HepG2 (cell line): Measurements from ENCODE around the gene PSMC5. TPM values are rescaled to one million over a fixed set of nuclear protein-coding genes. Genes with fewer than 3 reads are reported as not detected.
A peak's percentile ranks its signal among the peaks of the same experiment; 100 is the strongest.

Experiments used
- ARNT ChIP-seq: fragments of 450-650 bp; IDR thresholded peaks from 2 replicates; pipeline ENCODE4 v1.6.1; 2017
- ATF2 ChIP-seq: sonication (generic); formaldehyde crosslinking; IDR thresholded peaks from 2 replicates; pipeline ENCODE4 v1.4.0; 2020; ENCODE audit warnings: missing genetic modification reagents
- CCAR2 ChIP-seq: fragments of 200-400 bp; formaldehyde crosslinking; optimal IDR thresholded peaks from 2 replicates; pipeline ENCODE3; 2018; ENCODE audit warnings: low read depth, mild to moderate bottlenecking, low read length, moderate library complexity
- HMG20B ChIP-seq: conservative IDR thresholded peaks from 2 replicates; pipeline ENCODE4 v1.6.1; 2016; ENCODE audit warnings: missing genetic modification reagents, missing compliant biosample characterization
- HOXA3 ChIP-seq: sonication (generic); formaldehyde crosslinking; IDR thresholded peaks from 2 replicates; pipeline ENCODE4 v1.5.0; 2020; ENCODE audit warnings: missing genetic modification reagents
- HOXA7 ChIP-seq: sonication (generic); formaldehyde crosslinking; IDR thresholded peaks from 2 replicates; pipeline ENCODE4 v1.8.1; 2022; ENCODE audit warnings: mild to moderate bottlenecking, missing genetic modification reagents, moderate library complexity
- IKZF4 ChIP-seq: sonication (generic); formaldehyde crosslinking; IDR thresholded peaks from 2 replicates; pipeline ENCODE4 v1.5.1; 2020; ENCODE audit warnings: borderline replicate concordance, mild to moderate bottlenecking, low read depth, missing genetic modification reagents; ENCODE audit errors: not compliant biosample characterization
- KLF12 ChIP-seq: sonication (generic); formaldehyde crosslinking; IDR thresholded peaks from 2 replicates; pipeline ENCODE4 v1.4.0; 2020; ENCODE audit warnings: missing genetic modification reagents, borderline replicate concordance
- MYC ChIP-seq: sonication (generic); formaldehyde crosslinking; IDR thresholded peaks from 2 replicates; pipeline ENCODE4 v1.9.0; 2021; ENCODE audit warnings: missing genetic modification reagents, borderline replicate concordance
- MZF1 ChIP-seq: sonication (generic); formaldehyde crosslinking; IDR thresholded peaks from 2 replicates; pipeline ENCODE4 v1.8.1; 2023; ENCODE audit warnings: mild to moderate bottlenecking, missing genetic modification reagents, borderline replicate concordance
- NFE2 ChIP-seq: sonication (generic); formaldehyde crosslinking; IDR thresholded peaks from 2 replicates; pipeline ENCODE4 v1.4.0; 2020; ENCODE audit warnings: missing genetic modification reagents
- NR1H2 ChIP-seq: sonication (generic); formaldehyde crosslinking; IDR thresholded peaks from 2 replicates; pipeline ENCODE4 v1.8.1; 2022; ENCODE audit warnings: low read depth, missing genetic modification reagents, borderline replicate concordance
- NR2C2 ChIP-seq: sonication (generic); formaldehyde crosslinking; IDR thresholded peaks from 2 replicates; pipeline ENCODE4 v1.4.0; 2020; ENCODE audit warnings: missing genetic modification reagents, mild to moderate bottlenecking, moderate library complexity, borderline replicate concordance
- REPIN1 ChIP-seq: sonication (generic); formaldehyde crosslinking; IDR thresholded peaks from 2 replicates; pipeline ENCODE4 v1.8.0; 2022; ENCODE audit warnings: missing genetic modification reagents, low read depth, mild to moderate bottlenecking, borderline replicate concordance
- SMAD3 ChIP-seq: sonication (generic); formaldehyde crosslinking; IDR thresholded peaks from 2 replicates; pipeline ENCODE4 v1.4.0; 2020; ENCODE audit warnings: missing genetic modification reagents
- SRY ChIP-seq: sonication (generic); formaldehyde crosslinking; IDR thresholded peaks from 2 replicates; pipeline ENCODE4 v1.8.0; 2022; ENCODE audit warnings: mild to moderate bottlenecking, missing genetic modification reagents
- TAF15 ChIP-seq: fragments of 200-400 bp; formaldehyde crosslinking; IDR thresholded peaks from one replicate; pipeline ENCODE4 v1.6.1; 2018; ENCODE audit warnings: mild to moderate bottlenecking, low read depth, low read length; ENCODE audit not compliant: poor library complexity, severe bottlenecking
- ZBTB33 ChIP-seq: sonication (generic); formaldehyde crosslinking; IDR thresholded peaks from 2 replicates; pipeline ENCODE4 v1.4.0; 2020; ENCODE audit warnings: missing genetic modification reagents
- ZKSCAN5 ChIP-seq: sonication (generic); formaldehyde crosslinking; IDR thresholded peaks from 2 replicates; pipeline ENCODE4 v1.5.1; 2020; ENCODE audit warnings: mild to moderate bottlenecking, missing genetic modification reagents
- ZNF136 ChIP-seq: sonication (generic); formaldehyde crosslinking; IDR thresholded peaks from 2 replicates; pipeline ENCODE4 v1.8.1; 2022; ENCODE audit warnings: low read depth, mild to moderate bottlenecking, moderate library complexity, missing genetic modification reagents
- ZNF230 ChIP-seq: sonication (generic); formaldehyde crosslinking; IDR thresholded peaks from 2 replicates; pipeline ENCODE4 v1.4.0; 2020; ENCODE audit warnings: mild to moderate bottlenecking, missing genetic modification reagents
- ZNF329 ChIP-seq: sonication (generic); formaldehyde crosslinking; IDR thresholded peaks from 2 replicates; pipeline ENCODE4 v1.9.0; 2021; ENCODE audit warnings: low read depth, mild to moderate bottlenecking, missing genetic modification reagents
- ZNF331 ChIP-seq: sonication (generic); formaldehyde crosslinking; IDR thresholded peaks from 2 replicates; pipeline ENCODE4 v1.4.0; 2020; ENCODE audit warnings: missing genetic modification reagents
- ZNF333 ChIP-seq: sonication (generic); formaldehyde crosslinking; IDR thresholded peaks from 2 replicates; pipeline ENCODE4 v1.4.0; 2020; ENCODE audit warnings: mild to moderate bottlenecking, missing genetic modification reagents, borderline replicate concordance
- ZNF446 ChIP-seq: sonication (generic); formaldehyde crosslinking; IDR thresholded peaks from 2 replicates; pipeline ENCODE4 v1.5.0; 2020; ENCODE audit warnings: mild to moderate bottlenecking, missing genetic modification reagents
- ZNF549 ChIP-seq: sonication (generic); formaldehyde crosslinking; IDR thresholded peaks from 2 replicates; pipeline ENCODE4 v1.5.0; 2020; ENCODE audit warnings: missing genetic modification reagents
- ZNF567 ChIP-seq: sonication (generic); formaldehyde crosslinking; IDR thresholded peaks from 2 replicates; pipeline ENCODE4 v1.8.1; 2023; ENCODE audit warnings: mild to moderate bottlenecking, missing genetic modification reagents, borderline replicate concordance
- ZNF883 ChIP-seq: sonication (generic); formaldehyde crosslinking; IDR thresholded peaks from 2 replicates; pipeline ENCODE4 v1.5.1; 2020; ENCODE audit warnings: mild to moderate bottlenecking, missing genetic modification reagents; ENCODE audit errors: not compliant biosample characterization
- polyA plus RNA-seq, 8 experiments: library from polyadenylated mRNA; depleted of rRNA in 3 of 8; stranded (reverse) in 7 of 8; unstranded in 1 of 8; fragments of >200 nt; fragmentation: Illumina TruSeq in 4 of 8; extraction: Trizol in 4 of 8; gene quantifications; 2 replicates each; pipeline versions ENCODE4 v1.2.1 to v1.2.3, GENCODE V29; 2011 to 2016; ENCODE audit warnings: low read depth in 4 of 8, missing spikeins in 1 of 8, mixed read lengths in 1 of 8; ENCODE audit not compliant: insufficient read depth in 1 of 8
- total RNA-seq, 5 experiments: library from RNA; depleted of rRNA; stranded (reverse); fragments of >200 nt; fragmentation: Illumina TruSeq; extraction: Trizol; gene quantifications; 2 replicates each; pipeline ENCODE4 v1.2.3, GENCODE V29; 2016; ENCODE audit warnings: low read depth in 1 of 5

Gene PSMC5
- total and polyA plus RNA-seq, 2 of the 13 experiments (the other 11 are each of a cell fraction or from before 2014, with no cell fraction given) = 35.3 to 128 TPM

GRCh38 chr17:63827002-63827800 is at the start of gene PSMC5, which contains the start of gene FTSJ3 (continued):
- TF ChIP-seq ZNF230 (CRISPR knock-in tag) = peak; percentile 89
- TF ChIP-seq NR1H2 (CRISPR knock-in tag) = 0 out of 2 replicates have a peak, but pooled peaks have one; percentile 42
- no peak; the same call in 1 of the 2 replicates for TF ChIP-seq REPIN1 (CRISPR knock-in tag)
- peak; percentile 92; the same call in 1 of the 2 replicates for TF ChIP-seq MZF1 (CRISPR knock-in tag)
- peak; percentile 65; the same call in 1 of the 2 replicates for TF ChIP-seq ATF2 (CRISPR knock-in tag)
- TF ChIP-seq ZNF549 (CRISPR knock-in tag) = no peak
- no peak for TF ChIP-seq ARNT
- TF ChIP-seq NR2C2 (CRISPR knock-in tag) = peak; percentile 100
- TF ChIP-seq ZNF883 (CRISPR knock-in tag) = peak; percentile 85
- TF ChIP-seq SRY (CRISPR knock-in tag) = no peak; the same call in 1 of the 2 replicates
- TF ChIP-seq CCAR2 = no peak
- peak; percentile 44; the same call in 1 of the 2 replicates for TF ChIP-seq NFE2
- TF ChIP-seq HOXA7 (CRISPR knock-in tag) = no peak
- no peak for TF ChIP-seq HMG20B
- peak; percentile 87 for TF ChIP-seq MYC
- TF ChIP-seq ZBTB33 = 0 out of 2 replicates have a peak, but pooled peaks have one; percentile 47
- peak; percentile 87 for TF ChIP-seq ZNF331
- TF ChIP-seq IKZF4 = peak; percentile 72
- peak; percentile 83 for TF ChIP-seq HOXA3 (CRISPR knock-in tag)
- peak; percentile 80; the same call in 1 of the 2 replicates for TF ChIP-seq ZNF136 (CRISPR knock-in tag)
- TF ChIP-seq ZNF329 = no peak
- peak; percentile 68; the same call in 1 of the 2 replicates for TF ChIP-seq SMAD3 (CRISPR knock-in tag)
- peak; percentile 97 for TF ChIP-seq ZNF333 (CRISPR knock-in tag)
- peak; percentile 73; the same call in 1 of the 2 replicates for TF ChIP-seq KLF12 (CRISPR knock-in tag)
- TF ChIP-seq ZKSCAN5 (CRISPR knock-in tag) = peak; percentile 78; the same call in 1 of the 2 replicates
- TF ChIP-seq ZNF446 (CRISPR knock-in tag) = peak; percentile 55; the same call in 1 of the 2 replicates
- TF ChIP-seq ZNF567 (CRISPR knock-in tag) = no peak; the same call in 1 of the 2 replicates
- TF ChIP-seq TAF15 = peak; percentile 49
